COLO829 (cell line): ENCODE measurements around the gene PDE4D.

Experiments used
- DNase-seq: peaks from one replicate; pipeline ENCODE4 v3.0.0; 2012; ENCODE audit warnings: low spot score

PDE4D gene

DNA sequence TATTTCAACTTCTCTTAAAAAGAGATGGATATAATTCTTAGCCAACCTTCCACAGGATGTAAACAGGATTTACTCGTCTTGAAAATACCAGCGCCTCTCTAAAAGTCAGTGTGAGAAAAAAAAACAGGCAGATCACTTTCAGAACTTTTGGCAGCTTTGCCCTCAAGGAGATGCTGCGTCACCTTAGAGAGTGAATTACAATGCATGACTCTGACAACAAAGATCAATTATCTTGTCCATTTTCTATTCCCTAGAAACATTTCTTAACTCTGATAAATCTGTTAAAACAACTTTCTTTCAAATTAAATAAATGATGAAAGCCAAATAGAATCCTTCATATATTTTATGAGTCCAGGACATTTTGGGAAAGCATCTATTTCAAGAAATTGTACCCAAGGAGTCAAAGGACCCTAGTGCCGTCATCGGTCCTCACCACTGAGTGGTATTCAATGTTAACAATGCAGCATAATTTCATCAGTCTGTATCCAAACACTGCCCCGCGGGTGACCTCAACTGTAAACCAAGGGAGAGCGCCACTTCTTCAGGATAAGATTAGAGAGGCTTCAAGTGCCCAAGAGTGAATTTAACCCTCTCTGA is 536.0 kb downstream of the PDE4D start:
- DNase-seq: no peak

DNA sequence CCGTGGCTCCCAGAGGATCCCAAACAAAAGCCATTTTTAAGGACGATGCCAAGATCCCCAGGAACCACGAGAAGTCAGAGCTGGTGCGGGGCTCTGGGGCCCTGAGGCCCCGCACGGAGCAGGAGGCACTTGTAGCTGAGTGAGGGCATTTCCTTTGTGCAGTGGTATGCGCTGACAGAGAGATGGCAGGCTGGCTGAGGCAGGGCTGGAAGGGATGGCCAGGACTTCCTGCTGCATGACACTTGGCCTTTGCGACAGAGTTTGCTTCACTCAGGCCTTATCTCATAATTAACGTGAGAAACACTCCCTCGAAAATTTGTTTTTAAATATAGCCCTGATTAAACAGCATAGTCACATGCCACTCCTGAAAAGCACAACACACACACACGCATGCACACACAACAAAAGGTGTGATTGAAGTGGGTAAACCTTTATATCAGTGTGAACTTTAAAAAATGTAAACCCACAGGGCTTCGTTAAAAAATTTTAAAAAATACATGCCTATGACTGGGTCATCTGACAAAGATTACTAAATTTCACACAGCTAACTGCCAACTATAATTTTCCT is 536.6 kb downstream of the PDE4D start:
- no peak for DNase-seq

DNA sequence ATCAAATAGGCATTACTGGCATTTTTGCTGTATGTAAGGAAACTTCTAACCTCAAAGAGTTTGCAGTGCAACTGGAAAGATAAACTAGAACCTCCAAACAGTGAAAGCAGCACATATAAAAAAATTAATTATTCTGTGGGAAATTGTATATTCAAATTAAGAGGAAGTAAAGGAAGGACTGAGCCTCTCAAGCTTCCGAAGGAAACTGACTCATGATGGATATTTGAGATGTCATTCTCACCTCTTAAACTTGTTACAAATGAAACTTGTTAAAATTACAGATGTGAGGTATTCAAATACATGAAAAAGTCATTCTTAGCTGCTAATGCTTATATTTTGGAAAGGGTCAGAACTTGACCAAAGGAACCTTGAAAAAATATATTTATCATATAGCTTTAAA is 538.7 kb downstream of the PDE4D start:
- DNase-seq: no peak

DNA sequence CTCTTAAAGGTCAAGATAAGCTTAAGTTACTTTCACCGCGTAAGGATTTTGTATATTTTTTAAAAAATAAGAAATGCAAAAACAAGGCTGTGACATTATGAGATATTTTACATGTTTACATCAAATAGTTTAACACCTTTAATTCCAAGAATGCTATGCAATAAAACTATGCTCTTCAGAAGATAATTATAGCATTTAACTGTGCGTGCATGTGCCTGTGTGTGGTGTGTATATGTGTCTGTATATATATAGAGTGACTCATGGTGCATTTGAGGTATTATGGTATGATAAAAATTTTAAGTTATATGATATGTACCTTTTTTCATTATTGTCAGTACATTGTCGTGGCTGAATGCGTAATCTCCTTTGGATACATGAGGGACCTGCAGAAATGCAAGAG is 539.3 kb downstream of the PDE4D start:
- DNase-seq: no peak

DNA sequence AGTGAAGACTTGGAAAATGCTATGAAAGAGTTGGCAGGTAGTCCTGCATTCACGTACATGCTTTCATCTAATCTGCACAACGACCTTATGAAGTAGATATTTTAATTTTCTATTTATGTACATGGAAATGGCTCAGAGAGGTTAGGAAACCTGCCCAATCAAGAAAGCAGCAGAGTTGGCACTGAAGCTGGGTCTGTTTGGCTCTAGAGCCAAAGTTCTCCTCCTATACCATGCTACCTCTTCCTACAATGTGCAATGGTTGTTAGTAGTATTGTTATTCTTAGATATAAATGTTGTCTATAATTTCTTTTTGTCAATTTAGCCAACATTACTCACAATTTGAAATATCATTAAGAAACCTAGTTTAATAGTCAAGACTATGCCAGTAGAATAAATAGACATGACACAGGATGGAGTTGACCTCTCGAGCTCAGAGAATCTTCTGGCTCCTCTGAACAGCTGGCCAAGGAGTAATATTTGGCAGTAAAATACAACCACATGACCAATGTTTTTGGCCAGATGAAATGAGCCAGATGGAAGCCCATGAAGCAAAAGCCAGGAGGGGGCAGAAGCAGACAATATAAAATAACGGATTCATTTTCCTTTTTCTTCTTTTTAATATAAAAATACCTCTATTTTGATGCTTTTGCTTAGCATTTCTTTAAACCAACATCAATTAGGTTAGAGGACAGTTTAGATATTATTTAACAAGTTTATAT is 542.3 kb downstream of the PDE4D start:
- no peak for DNase-seq

DNA sequence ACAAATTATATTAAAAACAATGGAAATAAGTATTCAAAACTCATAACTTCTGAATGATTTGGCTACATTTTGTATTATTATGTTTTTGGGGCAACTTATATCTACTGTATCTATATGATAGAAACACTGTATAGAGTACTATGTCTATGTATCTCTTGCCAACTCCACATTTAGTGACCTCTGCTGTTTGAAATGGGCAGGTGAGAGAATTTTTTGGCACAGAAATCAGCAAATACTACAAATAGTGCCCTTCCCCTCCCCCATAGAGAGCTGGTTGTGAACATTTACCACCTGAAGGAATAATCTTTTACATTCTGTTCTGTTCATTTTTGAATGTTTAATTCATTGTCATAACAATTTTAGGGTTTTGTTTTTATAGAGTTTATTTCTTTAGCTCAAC is 545.3 kb downstream of the PDE4D start:
- no peak for DNase-seq

DNA sequence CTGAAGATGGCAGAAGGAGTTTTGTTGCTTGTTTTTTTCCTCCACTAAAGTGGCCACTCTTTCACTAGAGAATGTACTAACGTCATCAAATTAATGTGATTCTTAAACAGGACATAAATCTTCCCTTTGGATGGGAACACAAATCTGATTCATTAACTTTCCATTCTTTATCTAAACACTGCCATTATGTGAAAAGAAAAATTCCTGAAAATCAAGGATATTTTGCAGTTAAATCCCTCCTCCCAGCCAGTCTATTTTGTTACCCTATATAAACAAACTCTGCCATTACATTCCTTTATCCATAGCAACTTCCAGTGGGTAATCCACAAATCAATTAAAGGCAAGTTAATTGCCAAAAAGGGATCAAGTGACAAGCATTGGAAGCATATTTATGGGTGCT is 546.5 kb downstream of the PDE4D start:
- no peak for DNase-seq

DNA sequence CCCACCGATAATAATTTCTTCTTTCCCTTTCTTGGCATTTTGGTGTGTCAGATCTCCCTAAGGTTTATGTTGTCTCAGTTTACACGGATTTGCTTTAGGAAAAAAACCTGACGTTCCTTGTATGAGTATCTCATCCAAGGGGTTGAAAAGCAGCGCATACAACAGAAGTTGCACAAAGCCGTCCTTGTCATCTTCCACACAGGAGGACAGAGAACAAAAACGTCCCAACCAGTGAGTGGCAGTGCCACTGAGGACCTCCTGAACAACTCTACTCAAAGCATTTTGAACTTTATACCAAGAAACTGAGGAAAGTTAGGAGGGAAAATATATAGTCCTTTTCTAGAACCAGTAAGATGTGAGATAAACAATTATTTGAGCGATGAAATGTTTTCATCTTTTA is 547.0 kb downstream of the PDE4D start:
- DNase-seq: no peak

DNA sequence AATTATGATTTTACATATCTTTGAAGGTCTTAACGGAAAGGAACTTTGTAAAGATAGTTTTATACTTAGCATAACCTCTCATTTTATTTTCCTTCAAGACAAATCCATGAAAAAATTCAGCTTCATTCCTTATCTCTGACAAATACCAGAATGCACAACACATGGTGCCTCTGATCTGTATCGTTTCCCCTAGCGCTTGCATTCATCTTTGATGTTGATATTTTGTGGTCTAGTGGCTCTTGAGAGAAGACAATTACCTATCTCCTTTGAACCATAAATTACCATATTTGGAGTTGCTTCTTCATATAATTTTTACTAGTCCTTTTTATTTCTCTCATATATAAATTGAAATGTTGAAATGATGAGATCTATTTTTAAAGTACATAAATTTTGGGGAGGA is 551.3 kb downstream of the PDE4D start:
- DNase-seq: no peak

DNA sequence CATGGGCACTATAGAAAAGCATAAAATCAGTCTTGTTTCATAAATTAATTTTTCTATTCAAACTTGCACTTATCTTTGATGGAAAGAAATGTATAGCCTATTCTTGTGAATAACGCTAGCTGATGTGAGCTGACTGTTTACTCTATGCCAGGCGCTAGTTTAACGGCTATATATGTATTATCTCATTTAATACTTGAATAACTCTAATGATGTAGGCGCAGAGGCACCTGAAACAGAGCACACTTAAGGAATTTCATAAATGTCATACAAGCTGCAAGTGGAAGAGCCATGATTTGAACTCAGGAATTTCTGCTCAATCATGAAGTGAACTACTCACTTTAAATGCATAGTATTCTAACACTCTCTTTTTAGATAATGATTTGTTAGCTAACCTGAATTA is 551.8 kb downstream of the PDE4D start:
- no peak for DNase-seq

DNA sequence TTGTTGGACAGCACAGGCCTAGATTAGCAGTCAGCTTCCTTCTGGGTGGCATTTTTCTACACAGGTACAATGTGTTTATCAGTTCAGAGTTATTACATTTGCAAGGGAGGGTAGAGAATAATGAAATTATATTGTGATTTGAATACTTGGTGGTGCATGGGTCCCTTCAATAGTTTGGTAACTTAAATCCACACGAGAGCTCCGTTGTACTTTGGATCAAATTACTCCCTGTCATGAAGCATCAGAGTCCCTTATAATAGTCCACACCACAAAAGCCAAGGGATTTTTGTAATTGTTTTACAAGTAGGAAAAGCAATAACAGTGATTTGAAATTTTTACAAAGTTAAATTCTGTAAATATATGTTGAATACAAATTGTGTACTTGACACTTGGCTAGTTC is 552.4 kb downstream of the PDE4D start:
- no peak for DNase-seq

DNA sequence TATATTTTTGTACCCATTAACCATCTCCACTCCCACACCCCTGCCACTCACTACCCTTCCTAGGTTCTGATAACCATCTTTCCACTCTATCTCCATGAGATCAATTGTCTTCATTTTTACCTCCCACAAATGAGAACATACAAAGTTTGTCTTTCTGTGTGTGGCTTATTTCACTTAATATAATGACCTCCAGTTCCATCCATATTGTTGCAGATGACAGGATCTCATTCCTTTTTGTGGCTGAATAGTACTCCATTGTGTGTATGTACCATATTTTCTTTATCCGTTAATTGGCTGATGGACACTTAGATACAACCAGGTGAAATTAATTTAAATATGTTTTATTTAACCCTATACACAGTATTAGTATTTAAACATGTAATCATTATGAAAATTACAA is 552.9 kb downstream of the PDE4D start:
- DNase-seq: no peak

DNA sequence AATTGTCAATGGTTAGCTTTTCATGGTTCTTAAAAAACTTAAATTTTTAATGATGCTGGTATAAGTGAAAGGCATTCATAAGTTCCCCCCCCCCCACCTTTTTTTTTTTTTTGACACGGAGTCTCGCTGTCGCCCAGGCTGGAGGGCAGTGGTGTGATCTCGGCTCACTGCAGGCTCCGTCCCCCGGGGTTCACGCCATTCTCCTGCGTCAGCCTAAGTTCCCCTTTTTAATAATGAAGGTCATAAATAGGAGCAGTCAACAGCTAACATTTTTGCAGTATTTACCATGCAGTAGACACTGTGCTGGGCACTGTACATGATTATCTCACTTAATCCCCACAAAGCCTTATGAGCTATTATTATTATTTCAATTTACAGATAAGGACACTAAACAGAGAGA is 556.3 kb downstream of the PDE4D start:
- no peak for DNase-seq

DNA sequence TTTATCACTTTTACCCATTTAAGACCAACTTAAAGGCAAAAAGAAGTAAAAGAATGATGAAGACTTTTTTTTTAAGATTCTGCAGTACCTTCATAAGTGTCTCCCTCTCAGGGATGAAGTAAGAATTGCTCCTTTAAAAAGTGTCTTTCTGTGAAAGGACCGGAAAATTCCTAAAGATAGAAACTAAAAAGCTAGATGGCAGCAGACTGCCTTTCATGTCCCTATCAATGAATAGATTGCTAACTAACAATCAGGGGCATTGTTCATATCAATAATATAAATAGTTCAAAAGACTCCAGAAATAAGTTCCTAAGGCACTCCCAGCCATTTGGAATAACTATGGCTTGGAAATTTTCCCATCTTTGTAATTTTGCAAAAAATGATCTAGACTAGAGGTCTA is 558.0 kb downstream of the PDE4D start:
- DNase-seq: peak; percentile 9

DNA sequence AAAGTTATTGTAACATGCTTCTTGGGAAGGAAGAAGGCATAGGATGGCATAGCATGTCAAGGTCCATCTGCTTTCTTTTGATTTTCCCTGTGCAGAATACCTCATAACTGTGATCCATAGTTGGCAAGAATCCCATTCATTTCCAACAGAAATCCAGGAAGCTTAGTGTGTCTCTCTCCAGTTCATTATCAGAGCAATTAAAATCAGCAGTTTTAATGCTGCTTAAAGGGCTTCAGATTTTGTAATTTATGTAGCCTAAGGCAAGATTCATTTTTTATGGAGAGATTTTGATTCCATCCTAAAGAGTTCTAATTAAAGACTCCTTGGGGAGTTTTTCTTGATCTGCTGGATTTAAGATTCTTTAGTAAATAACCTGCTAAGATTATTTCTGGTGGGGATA is 560.1 kb downstream of the PDE4D start:
- no peak for DNase-seq

DNA sequence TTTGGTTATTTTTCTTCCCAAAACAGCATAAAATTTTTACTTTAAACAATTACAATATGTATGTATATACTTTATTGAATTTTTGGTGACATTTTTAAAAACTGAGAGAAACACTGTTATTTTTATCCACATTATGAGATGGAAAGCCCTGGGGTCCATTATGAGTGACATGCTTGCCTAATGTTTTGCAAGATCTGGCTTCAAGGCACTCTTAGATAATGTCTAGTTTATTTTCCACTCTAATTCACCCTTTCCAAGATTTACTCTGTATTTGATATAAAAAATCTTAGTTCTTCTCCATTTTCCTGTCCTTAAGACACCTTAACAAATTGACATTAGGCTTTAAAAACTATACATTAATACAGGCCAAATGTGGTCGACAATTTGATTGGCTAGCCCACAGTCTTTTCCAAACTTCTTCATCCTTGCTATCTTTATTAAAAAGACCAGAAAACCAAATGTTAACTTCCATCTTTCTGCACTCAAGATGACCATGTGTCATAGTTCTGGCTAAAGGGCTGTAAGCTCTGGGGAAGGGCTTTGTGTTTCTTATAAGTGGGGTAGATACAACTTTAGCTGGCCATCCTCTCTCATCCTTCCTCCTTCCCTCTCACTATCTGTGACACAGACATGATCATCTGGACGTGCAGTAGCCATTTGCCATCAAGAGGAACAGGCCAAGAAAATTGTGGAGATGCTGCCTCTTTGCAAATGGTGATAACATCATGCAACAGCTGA is 561.1 kb downstream of the PDE4D start:
- DNase-seq: no peak

DNA sequence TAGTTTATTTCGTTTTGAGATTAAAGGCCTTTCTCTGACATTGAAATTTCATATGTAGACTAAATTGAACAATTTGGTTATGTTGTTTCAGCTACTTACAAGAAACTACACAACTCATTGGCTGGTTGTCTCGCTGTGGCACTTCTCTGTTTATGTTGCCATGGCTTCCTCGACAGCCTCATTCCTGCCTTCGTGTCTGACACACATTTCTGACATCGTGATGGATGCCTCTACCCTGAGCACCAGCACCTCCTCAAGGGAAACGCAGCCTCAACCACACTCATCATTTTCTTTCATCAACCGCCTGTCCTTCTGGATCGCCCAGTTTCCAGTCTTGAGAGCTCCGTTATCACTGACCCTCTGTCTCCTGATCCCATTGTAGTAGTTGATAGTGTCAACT is 562.8 kb downstream of the PDE4D start:
- DNase-seq: no peak

DNA sequence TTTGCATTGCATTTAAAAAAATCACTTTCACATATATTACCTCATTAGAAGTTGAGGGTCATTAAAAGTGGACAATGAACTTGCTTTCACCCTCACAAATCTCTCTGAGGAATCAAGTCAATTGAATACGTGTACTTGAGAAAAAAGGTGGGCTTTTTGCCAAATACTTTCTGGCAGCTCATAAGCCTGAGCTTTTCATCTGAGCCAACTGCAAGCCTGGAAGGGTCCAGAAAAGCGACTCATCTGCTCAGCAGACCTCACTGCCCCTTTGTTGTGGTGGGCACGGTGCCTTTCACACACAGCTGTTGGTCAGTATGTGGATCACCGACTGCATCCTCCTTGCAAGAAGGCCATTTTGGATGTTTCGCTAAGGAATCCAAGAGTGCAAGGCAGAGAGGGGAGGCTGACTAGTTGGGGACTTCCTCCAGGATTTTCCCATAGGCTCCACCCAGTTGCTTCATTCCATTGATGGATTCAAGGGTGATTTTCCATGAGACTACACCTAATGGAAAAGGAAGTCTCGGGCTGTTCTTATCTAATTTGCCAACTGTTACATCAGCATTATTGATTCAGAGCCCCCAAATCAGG is 564.7 kb downstream of the PDE4D start:
- DNase-seq: peak; percentile 6

DNA sequence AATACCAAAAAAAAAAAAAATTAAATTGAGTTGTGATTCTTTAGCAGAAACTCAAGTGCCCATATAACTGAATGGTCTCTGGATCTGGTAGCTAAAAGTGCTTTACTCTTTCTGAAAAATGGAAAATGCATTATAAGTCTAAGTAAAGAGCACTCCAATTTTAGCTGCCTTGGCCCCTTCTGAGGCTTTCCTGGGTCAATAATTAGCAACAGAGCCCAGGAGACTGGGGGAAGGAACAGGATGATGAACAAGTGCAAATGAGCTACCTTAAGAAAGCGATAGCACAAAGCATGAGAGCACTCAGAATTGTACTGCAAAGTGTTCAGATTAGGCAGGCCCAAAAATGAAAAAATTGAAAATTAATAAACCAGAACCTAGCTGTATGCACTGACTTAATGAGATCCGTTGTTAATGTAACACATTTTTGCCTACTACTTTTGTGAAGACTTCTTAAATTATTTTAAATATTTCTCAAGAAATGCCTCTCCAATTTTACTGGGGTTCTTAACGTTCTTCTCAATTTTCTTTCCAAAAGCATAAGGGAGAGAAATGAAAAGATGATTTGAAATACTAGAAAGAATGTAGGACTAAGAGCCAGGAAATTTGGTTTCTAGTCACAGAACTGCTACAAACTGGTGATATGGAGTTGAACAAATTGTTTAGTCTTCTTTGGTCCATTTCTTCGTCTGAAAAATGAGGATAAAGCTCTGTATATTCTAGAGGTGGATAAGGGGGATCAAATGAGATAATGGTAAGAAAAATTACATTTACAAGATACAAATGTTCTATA is 566.1 kb downstream of the PDE4D start:
- DNase-seq: no peak

DNA sequence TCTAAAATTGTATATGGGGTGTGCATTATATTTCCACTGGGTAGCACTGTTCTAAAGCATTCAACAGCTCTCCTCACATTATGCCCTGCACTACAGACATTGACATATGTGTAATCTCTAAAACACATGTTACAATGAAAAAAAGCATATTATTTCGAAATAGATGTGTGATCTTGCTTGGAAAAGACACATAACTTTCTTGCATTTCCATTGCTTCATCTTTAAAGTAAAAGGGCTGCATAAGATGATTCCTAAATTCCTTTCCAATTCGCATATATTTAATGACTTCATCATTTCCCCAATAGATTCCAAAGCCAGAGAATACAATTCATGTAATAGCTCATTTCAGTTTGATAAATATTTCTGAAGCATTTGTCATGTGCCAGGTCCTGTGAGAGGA is 566.9 kb downstream of the PDE4D start:
- no peak for DNase-seq

DNA sequence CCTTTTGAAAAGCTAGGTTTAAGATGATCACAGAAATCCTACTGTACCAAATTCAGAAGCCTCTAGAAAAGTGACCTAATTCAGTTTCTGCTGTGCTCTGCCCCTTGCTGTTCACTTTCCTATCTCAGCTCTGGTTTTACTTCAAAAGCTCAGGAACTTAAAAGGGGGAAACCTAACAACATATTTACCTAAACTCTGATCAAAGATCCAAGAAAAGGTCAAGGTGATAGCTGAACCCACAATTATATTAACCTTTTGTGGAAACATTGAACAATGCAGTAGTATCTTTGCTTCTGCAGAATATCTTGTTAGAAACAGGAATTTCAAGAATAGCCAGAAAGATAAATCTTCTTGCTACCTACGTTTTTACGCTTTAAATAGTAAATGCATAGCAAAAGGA is 568.5 kb downstream of the PDE4D start:
- no peak for DNase-seq

DNA sequence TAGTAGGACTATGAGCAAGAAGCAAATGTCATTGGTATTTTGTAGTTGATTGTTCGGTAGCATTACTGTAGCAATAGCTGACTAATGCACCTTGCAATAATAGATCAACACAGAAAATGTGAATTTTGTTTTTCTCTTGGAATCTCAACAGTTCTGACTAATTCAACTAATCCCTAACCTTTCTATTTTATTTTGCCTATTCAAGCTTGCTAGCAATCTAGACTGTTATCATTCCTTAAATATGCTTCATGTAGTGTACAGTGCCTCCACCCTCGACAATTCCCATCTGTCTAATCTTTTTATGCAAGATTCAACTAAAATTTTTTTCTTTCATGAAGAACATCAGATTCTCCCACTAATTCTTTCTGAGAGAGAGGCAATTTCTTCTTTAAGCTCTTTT is 570.6 kb downstream of the PDE4D start:
- no peak for DNase-seq
